Activated T-cell treated with anti-CD3 and anti-CD28 coated beads for 1 hour (primary cell): ENCODE results near the gene NOL8.

Experiments used
- DNase-seq: peaks from one replicate; pipeline ENCODE4 v3.0.0-alpha.2; 2020; ENCODE audit warnings: low read depth

The NOL8 gene

GRCh38 chr9:92312887-92313623 lies 12.1 kb downstream of the NOL8 start:
- DNase-seq, result no peak

- DNase-seq, result no peak
Measured at GRCh38 chr9:92310562-92310961, 14.6 kb downstream of the NOL8 start.

GRCh38 chr9:92308893-92309292 lies 16.3 kb downstream of the NOL8 start:
- DNase-seq, result no peak

- DNase-seq, result no peak
Measured at GRCh38 chr9:92300936-92301335, 24.2 kb downstream of the NOL8 start.

- DNase-seq, result no peak
Measured at GRCh38 chr9:92299116-92299515, 26.0 kb downstream of the NOL8 start.

GRCh38 chr9:92298036-92298435 lies 27.1 kb downstream of the NOL8 start:
- DNase-seq, result no peak

GRCh38 chr9:92297611-92298010 lies 27.5 kb downstream of the NOL8 start:
- DNase-seq, result no peak

- DNase-seq, result no peak
Measured at GRCh38 chr9:92295827-92296258, 29.3 kb downstream of the NOL8 start.

- no peak for DNase-seq
Measured at GRCh38 chr9:92295240-92295790, 29.8 kb downstream of the NOL8 start.

- no peak for DNase-seq
Measured at GRCh38 chr9:92294297-92294676, 30.9 kb downstream of the NOL8 start.

GRCh38 chr9:92293452-92294296 lies 31.5 kb downstream of the NOL8 start, which contains the start of gene IARS1:
IARS1 (minus strand) TSS chr9:92293697; CDS start chr9:92289419, 4,278 bp downstream.
- peak; percentile 99 for DNase-seq

- no peak for DNase-seq
Measured at GRCh38 chr9:92293075-92293354, 32.1 kb downstream of the NOL8 start.

- DNase-seq, result no peak
Measured at GRCh38 chr9:92292338-92293074, 32.6 kb downstream of the NOL8 start.

- no peak for DNase-seq
Measured at GRCh38 chr9:92291577-92291976, 33.6 kb downstream of the NOL8 start.

GRCh38 chr9:92290785-92291429 lies 34.2 kb downstream of the NOL8 start:
- DNase-seq, result no peak

- DNase-seq, result no peak
Measured at GRCh38 chr9:92289708-92290390, 35.3 kb downstream of the NOL8 start.

GRCh38 chr9:92279302-92279701 lies 45.8 kb downstream of the NOL8 start:
- DNase-seq, result no peak

- no peak for DNase-seq
Measured at GRCh38 chr9:92278110-92278509, 47.0 kb downstream of the NOL8 start.

GRCh38 chr9:92276331-92277032 lies 48.7 kb downstream of the NOL8 start:
- no peak for DNase-seq

GRCh38 chr9:92275541-92275940 lies 49.6 kb downstream of the NOL8 start:
- no peak for DNase-seq

- DNase-seq, result no peak
Measured at GRCh38 chr9:92270511-92270910, 54.6 kb downstream of the NOL8 start.
